Neural cell (in vitro differentiated cells): ENCODE results near the gene UPF1. TPM values are rescaled to one million over a fixed set of nuclear protein-coding genes. Genes with fewer than 3 reads are reported as not detected.

Experiments used
- polyA plus RNA-seq: library from polyadenylated mRNA; depleted of rRNA; stranded (reverse); fragments of >200 nt; gene quantifications from 2 replicates; pipeline ENCODE4 v1.2.3, GENCODE V29; 2014

UPF1 gene
- polyA plus RNA-seq, 1 donor from 2014 or later, result 39.3 TPM

Other genes with a start within 250 kb of the UPF1 start
- gene REX1BD, start 243.2 kb upstream of the UPF1 start, polyA plus RNA-seq, result 214 and 277 TPM in 2 replicates
- 3.3 and 14.2 TPM in 2 replicates for gene CRLF1, start 225.2 kb upstream of the UPF1 start, polyA plus RNA-seq
- 138 and 173 TPM in 2 replicates for gene TMEM59L, start 219.1 kb upstream of the UPF1 start, polyA plus RNA-seq
- 4.7 and 8.0 TPM in 2 replicates for gene KLHL26, start 194.9 kb upstream of the UPF1 start, polyA plus RNA-seq
- gene CRTC1, start 148.3 kb upstream of the UPF1 start, polyA plus RNA-seq, result 10.4 and 14.4 TPM in 2 replicates
- gene COMP, start 40.7 kb upstream of the UPF1 start, polyA plus RNA-seq, result not detected in 2 replicates
- 19.1 and 21.7 TPM in 2 replicates for gene CERS1, start 64.2 kb downstream of the UPF1 start, polyA plus RNA-seq
- gene COPE, start 87.4 kb downstream of the UPF1 start, polyA plus RNA-seq, result 397 and 419 TPM in 2 replicates
- gene DDX49, start 87.8 kb downstream of the UPF1 start, polyA plus RNA-seq, result 90.7 and 122 TPM in 2 replicates
- gene HOMER3, start 109.3 kb downstream of the UPF1 start, polyA plus RNA-seq, result 83.6 and 87.7 TPM in 2 replicates
- gene SUGP2, start 201.6 kb downstream of the UPF1 start, polyA plus RNA-seq, result 204 and 248 TPM in 2 replicates
- 74.4 and 96.7 TPM in 2 replicates for gene ARMC6, start 201.6 kb downstream of the UPF1 start, polyA plus RNA-seq
- 22.7 and 25.3 TPM in 2 replicates for gene SLC25A42, start 232.0 kb downstream of the UPF1 start, polyA plus RNA-seq